Cardiac ventricle fibroblast (primary cell): Measurements from ENCODE around the gene LIX1L. TPM values are rescaled to one million over a fixed set of nuclear protein-coding genes. Genes with fewer than 3 reads are reported as not detected.

Experiments
- total RNA-seq: library from RNA; depleted of rRNA; stranded (reverse); fragments of >200 nt; gene quantifications from 2 replicates; pipeline ENCODE4 v1.2.3, GENCODE V29; 2015

LIX1L gene
- total RNA-seq: 36.6 and 45.0 TPM in 2 replicates

GRCh38 chr1:145957443-145958319 lies at the start of gene LIX1L:
TSS of gene LIX1L (minus strand) at chr1:145958017. CDS start at chr1:145957927, 90 bp downstream.

GRCh38 chr1:145996433-145997015 lies 38.7 kb upstream of the LIX1L start, which contains the start of gene TXNIP:
TSS of gene TXNIP (minus strand) at chr1:145996579. CDS start at chr1:145996266, 313 bp downstream.

GRCh38 chr1:145964328-145965118 lies 6.7 kb upstream of the LIX1L start, which contains the start of the genes ANKRD34A and POLR3GL:
TSS of gene ANKRD34A (minus strand) at chr1:145964575. CDS start at chr1:145961759, 2,816 bp downstream.
TSS of gene POLR3GL (plus strand) at chr1:145964690. CDS start at chr1:145974866, 10,176 bp downstream.

GRCh38 chr1:145927063-145927886 lies 30.5 kb downstream of the LIX1L start, which contains the start of gene RBM8A:
TSS of gene RBM8A (minus strand) at chr1:145927484. CDS start at chr1:145927426, 58 bp downstream.

DNA sequence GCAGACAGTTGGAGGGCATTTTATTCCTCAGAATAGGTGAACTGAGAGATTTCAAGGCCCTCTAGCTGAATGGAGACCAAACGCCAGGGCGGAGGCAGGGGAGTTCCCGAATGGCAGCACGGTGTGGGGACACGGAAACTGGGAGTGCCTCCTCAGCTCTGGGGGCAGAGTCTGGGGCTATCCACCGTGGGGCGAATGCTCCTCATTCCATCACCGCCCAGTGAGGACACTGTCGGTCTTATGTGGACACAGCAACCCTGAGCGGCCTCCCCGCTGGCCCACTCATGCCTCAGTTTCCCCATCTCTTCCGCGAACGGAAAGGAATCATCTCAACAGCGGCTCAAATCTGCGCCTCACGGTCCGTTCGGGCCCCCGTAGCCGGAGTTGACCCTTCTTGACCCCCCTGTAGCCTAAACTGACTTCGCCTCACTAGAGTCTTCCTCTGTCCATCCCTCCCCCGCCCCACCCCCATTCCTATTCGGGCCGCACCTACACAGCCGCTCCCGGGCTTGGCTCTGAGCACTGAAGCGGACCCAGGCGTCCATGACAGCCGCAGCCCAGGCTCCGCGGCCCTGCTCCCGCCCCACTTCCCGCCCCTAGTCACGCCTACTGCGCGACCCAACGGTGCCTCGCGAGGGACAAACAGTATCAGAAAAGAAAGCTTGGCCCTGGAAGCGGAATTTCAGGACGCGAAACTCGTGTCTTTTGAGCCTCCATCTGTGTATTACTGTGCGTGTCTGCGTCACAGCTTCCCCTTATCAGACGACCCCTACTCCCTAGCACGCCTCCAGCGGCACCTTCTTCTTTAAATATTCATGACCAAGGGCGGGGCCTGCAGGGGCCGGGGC lies 39.4 kb downstream of the LIX1L start, which contains the start of gene PEX11B:
TSS of gene PEX11B (minus strand) at position 574 of the 848 bp plus-strand sequence. CDS start at position 545, 29 bp downstream.

GRCh38 chr1:145885738-145886287 lies 72.0 kb downstream of the LIX1L start, which contains the start of gene ANKRD35:
TSS of gene ANKRD35 (minus strand) at chr1:145885866. CDS start at chr1:145885758, 108 bp downstream.

Other genes starting within 250 kb of the LIX1L start
- not detected in 2 replicates for gene CD160, start 238.5 kb downstream of the LIX1L start, total RNA-seq
- gene RNF115, start 133.9 kb downstream of the LIX1L start, total RNA-seq: 6.8 and 8.2 TPM in 2 replicates
- gene POLR3C, start 133.8 kb downstream of the LIX1L start, total RNA-seq: 22.8 and 25.5 TPM in 2 replicates
- gene NUDT17, start 112.4 kb downstream of the LIX1L start, total RNA-seq: 0.69 and 1.4 TPM in 2 replicates
- gene PIAS3, start 98.9 kb downstream of the LIX1L start, total RNA-seq: 26.1 and 26.3 TPM in 2 replicates
- gene ANKRD35, start 72.2 kb downstream of the LIX1L start, total RNA-seq: 4.2 and 5.0 TPM in 2 replicates
- gene ITGA10, start 48.0 kb downstream of the LIX1L start, total RNA-seq: 12.8 and 13.1 TPM in 2 replicates
- 22.8 and 25.9 TPM in 2 replicates for gene PEX11B, start 39.3 kb downstream of the LIX1L start, total RNA-seq
- 115 and 134 TPM in 2 replicates for gene RBM8A, start 30.5 kb downstream of the LIX1L start, total RNA-seq
- 0.39 and 0.75 TPM in 2 replicates for gene ANKRD34A, start 6.6 kb upstream of the LIX1L start, total RNA-seq
- gene POLR3GL, start 6.7 kb upstream of the LIX1L start, total RNA-seq: 10.4 and 13.9 TPM in 2 replicates
- 274 and 291 TPM in 2 replicates for gene TXNIP, start 38.6 kb upstream of the LIX1L start, total RNA-seq
- gene HJV, start 63.7 kb upstream of the LIX1L start, total RNA-seq: not detected in 2 replicates
- 1.3 and 1.9 TPM in 2 replicates for gene NBPF10, start 186.8 kb upstream of the LIX1L start, total RNA-seq